Activated gamma-delta T cell treated with Interleukin-2 at 50 U/mL for 16 hours (primary cell): ENCODE measurements around the gene PUSL1.

ENCODE experiments used
- DNase-seq: peaks from one replicate; pipeline ENCODE4 v3.0.0-alpha.2; 2020

The PUSL1 gene

GRCh38 chr1:1356796-1357401 lies 48.5 kb downstream of the PUSL1 start:
- no peak for DNase-seq

GRCh38 chr1:1357871-1358432 lies 49.6 kb downstream of the PUSL1 start:
- DNase-seq: no peak

GRCh38 chr1:1358433-1359271 lies 50.3 kb downstream of the PUSL1 start, which contains the start of gene MXRA8:
Gene MXRA8, minus strand, starts transcription at chr1:1358555. Its CDS starts 51 bp downstream, at chr1:1358504.
- DNase-seq: no peak

- no peak for DNase-seq
These were observed 50.9 kb downstream of the PUSL1 start for GRCh38 chr1:1359308-1359663.

GRCh38 chr1:1359664-1360468 lies 51.5 kb downstream of the PUSL1 start:
- DNase-seq: no peak

- no peak for DNase-seq
These were observed 52.2 kb downstream of the PUSL1 start for GRCh38 chr1:1360506-1361169.
